GM18498 (cell line): ENCODE measurements around the gene B3GLCT.
"Not testable (repeated sequence)": the region's sequence is repeated elsewhere in the genome, so short reads cannot be mapped to it uniquely, and the experiment has no call there.

Experiments
- ATAC-seq: cut with Tn5 transposase; IDR thresholded peaks from one replicate; pipeline ENCODE4 v1.9.1; 2021; ENCODE audit warnings: mild to moderate bottlenecking, moderate library complexity; ENCODE audit not compliant: unreplicated experiment

The B3GLCT gene

GRCh38 chr13:31339616-31340015, 139.8 kb downstream of the B3GLCT start:
- ATAC-seq, result not testable (repeated sequence)

- ATAC-seq, result not testable (repeated sequence)
Measured at GRCh38 chr13:31340848-31341247, 141.1 kb downstream of the B3GLCT start.

GRCh38 chr13:31346891-31347290, 147.1 kb downstream of the B3GLCT start:
- no peak for ATAC-seq

GRCh38 chr13:31349156-31349555, 149.4 kb downstream of the B3GLCT start:
- no peak for ATAC-seq

GRCh38 chr13:31350560-31350959, 150.8 kb downstream of the B3GLCT start:
- ATAC-seq, result no peak

GRCh38 chr13:31351376-31351775, 151.6 kb downstream of the B3GLCT start:
- no peak for ATAC-seq

GRCh38 chr13:31352467-31352866, 152.7 kb downstream of the B3GLCT start:
- no peak for ATAC-seq

GRCh38 chr13:31355001-31355400, 155.2 kb downstream of the B3GLCT start:
- no peak for ATAC-seq

- ATAC-seq, result no peak
Measured at GRCh38 chr13:31356991-31357390, 157.2 kb downstream of the B3GLCT start.

GRCh38 chr13:31357581-31357980, 157.8 kb downstream of the B3GLCT start:
- no peak for ATAC-seq

GRCh38 chr13:31361673-31362072, 161.9 kb downstream of the B3GLCT start:
- ATAC-seq, result no peak

- no peak for ATAC-seq
Measured at GRCh38 chr13:31365630-31366029, 165.9 kb downstream of the B3GLCT start.

GRCh38 chr13:31367410-31367809, 167.6 kb downstream of the B3GLCT start:
- no peak for ATAC-seq

- ATAC-seq, result no peak
Measured at GRCh38 chr13:31369213-31369612, 169.4 kb downstream of the B3GLCT start.

GRCh38 chr13:31372454-31372853, 172.7 kb downstream of the B3GLCT start:
- ATAC-seq, result no peak

GRCh38 chr13:31374682-31375081, 174.9 kb downstream of the B3GLCT start:
- ATAC-seq, result no peak

- ATAC-seq, result no peak
Measured at GRCh38 chr13:31377946-31378345, 178.2 kb downstream of the B3GLCT start.

GRCh38 chr13:31380715-31381114, 180.9 kb downstream of the B3GLCT start:
- ATAC-seq, result no peak
